Suprapubic skin (tissue), 3 donors: ENCODE results near the gene TAS2R20.

ENCODE experiments used
- CTCF ChIP-seq, 2 donors: fragments of 200-600 bp in 1 of 2; fragments of 450-650 bp in 1 of 2; sonication (generic) in 1 of 2; IDR thresholded peaks; one replicate each; pipeline ENCODE4 v1.5.1; 2016 to 2019; ENCODE audit warnings: antibody characterized with exemption in 2 of 2, mild to moderate bottlenecking in 1 of 2, moderate library complexity in 1 of 2
- POLR2A ChIP-seq, 2 donors: fragments of 450-650 bp; IDR thresholded peaks; one replicate each; pipeline ENCODE4 v1.6.1; 2017; ENCODE audit warnings: antibody characterized with exemption in 2 of 2, mild to moderate bottlenecking in 2 of 2, moderate library complexity in 2 of 2

- no peak for TF ChIP-seq POLR2A (IDR thresholded peaks at IDR 0.05)
- TF ChIP-seq CTCF (IDR thresholded peaks at IDR 0.05), result no peak
Observed at GRCh38 chr12:11007608-11008007, 9.5 kb upstream of the TAS2R20 start.
